ENCODE data around the gene PCDHGB4. TPM values are rescaled to one million over a fixed set of nuclear protein-coding genes. Genes with fewer than 3 reads are reported as not detected.
A peak's percentile ranks its signal among the peaks of the same experiment; 100 is the strongest.

Gene PCDHGB4
- total and polyA plus RNA-seq, 11 donors, result 2.0 to 11.9 (median 6.8) TPM

DNA sequence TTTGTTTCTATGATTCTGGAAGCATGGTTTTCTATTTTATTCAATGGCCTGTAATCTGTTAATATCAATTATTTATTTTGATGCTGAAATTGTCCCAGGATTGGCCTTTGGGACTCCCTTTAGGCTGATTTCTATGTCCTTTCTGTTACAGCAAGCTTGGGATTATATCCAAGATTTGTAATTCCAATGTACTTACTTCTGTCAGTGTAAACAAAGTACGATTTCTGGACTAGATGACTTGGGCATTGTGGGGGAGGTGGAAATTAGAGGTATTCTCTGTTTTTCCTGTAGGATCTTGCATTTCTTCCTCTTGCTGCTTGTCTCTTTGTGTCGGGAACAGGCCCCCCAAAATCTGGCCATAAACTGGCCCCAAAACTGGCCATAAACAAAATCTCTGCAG is 46.5 kb downstream of the PCDHGB4 start:
- DNase-seq, result no peak
- intact Hi-C loops (cut with DNase I), result loop anchor here in 4 of 10 donors (5.0 kb wide), 3 partner anchors 93 to 128 kb away; no protein-coding TSS in a partner anchor
- Histone ChIP-seq H3K27me3 (peaks cover 0 to 44% (median 0%) of the 10 kb centered on the region in 9 donors), H3K4me3 (no peak overlapping the region), H3K27ac (no peak overlapping the region), H3K4me1 (peaks cover 0 to 16% (median 0%) of the 10 kb centered on the region in 12 donors), H3K9me3 (peaks cover 0 to 98% (median 22%) of the 10 kb centered on the region in 12 donors), H3K36me3 (peaks cover 0 to 11% (median 0%) of the 10 kb centered on the region in 9 donors)
- TF ChIP-seq, protein P1, sequence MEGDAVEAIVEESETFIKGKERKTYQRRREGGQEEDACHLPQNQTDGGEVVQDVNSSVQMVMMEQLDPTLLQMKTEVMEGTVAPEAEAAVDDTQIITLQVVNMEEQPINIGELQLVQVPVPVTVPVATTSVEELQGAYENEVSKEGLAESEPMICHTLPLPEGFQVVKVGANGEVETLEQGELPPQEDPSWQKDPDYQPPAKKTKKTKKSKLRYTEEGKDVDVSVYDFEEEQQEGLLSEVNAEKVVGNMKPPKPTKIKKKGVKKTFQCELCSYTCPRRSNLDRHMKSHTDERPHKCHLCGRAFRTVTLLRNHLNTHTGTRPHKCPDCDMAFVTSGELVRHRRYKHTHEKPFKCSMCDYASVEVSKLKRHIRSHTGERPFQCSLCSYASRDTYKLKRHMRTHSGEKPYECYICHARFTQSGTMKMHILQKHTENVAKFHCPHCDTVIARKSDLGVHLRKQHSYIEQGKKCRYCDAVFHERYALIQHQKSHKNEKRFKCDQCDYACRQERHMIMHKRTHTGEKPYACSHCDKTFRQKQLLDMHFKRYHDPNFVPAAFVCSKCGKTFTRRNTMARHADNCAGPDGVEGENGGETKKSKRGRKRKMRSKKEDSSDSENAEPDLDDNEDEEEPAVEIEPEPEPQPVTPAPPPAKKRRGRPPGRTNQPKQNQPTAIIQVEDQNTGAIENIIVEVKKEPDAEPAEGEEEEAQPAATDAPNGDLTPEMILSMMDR (IDR thresholded peaks at IDR 0.05), result no peak
- TF ChIP-seq POLR2A (IDR thresholded peaks at IDR 0.05), result no peak
- ATAC-seq, result no peak
- WGBS, 4 donors, result 73 to 86% (median 82%) methylated on average over 2 of the region's 2 CpGs

DNA sequence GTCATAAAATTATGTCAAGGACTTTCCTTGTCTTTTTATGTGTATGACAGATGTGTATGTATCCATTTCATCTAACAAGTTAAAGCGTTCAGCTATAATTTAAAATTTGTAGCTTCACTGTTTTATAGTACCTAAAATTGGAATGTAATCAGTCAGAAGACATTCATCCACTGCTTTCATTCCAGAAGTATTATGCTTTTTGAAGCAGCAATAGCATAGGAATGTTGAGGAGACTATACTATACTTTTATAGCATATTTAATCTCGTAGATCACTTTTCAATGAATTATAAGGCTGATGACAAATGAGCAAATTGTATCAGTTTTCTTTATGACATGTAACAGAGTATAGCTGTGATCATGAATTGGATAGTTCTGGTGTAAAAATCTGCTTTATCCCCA is 49.7 kb downstream of the PCDHGB4 start:
- intact Hi-C loops (cut with DNase I), result no loop called here
- no peak overlapping the region for H3K4me3 ChIP-seq
- peaks cover 0 to 98% (median 25%) of the 10 kb centered on the region in 12 donors for H3K9me3 ChIP-seq
- WGBS, 4 donors, result 93 to 97% (median 96%) methylated on average over 2 of the region's 2 CpGs
- H3K36me3 ChIP-seq, result peaks cover 0 to 7% (median 0%) of the 10 kb centered on the region in 9 donors
- TF ChIP-seq POLR2A (IDR thresholded peaks at IDR 0.05), result no peak
- TF ChIP-seq, protein P1 (IDR thresholded peaks at IDR 0.05), result no peak
- H3K27me3 ChIP-seq, result peaks cover 0 to 16% (median 0%) of the 10 kb centered on the region in 9 donors
- peaks cover 0 to 8% (median 0%) of the 10 kb centered on the region in 12 donors for H3K4me1 ChIP-seq
- ATAC-seq, result no peak
- DNase-seq, result no peak
- H3K27ac ChIP-seq, result no peak overlapping the region

DNA sequence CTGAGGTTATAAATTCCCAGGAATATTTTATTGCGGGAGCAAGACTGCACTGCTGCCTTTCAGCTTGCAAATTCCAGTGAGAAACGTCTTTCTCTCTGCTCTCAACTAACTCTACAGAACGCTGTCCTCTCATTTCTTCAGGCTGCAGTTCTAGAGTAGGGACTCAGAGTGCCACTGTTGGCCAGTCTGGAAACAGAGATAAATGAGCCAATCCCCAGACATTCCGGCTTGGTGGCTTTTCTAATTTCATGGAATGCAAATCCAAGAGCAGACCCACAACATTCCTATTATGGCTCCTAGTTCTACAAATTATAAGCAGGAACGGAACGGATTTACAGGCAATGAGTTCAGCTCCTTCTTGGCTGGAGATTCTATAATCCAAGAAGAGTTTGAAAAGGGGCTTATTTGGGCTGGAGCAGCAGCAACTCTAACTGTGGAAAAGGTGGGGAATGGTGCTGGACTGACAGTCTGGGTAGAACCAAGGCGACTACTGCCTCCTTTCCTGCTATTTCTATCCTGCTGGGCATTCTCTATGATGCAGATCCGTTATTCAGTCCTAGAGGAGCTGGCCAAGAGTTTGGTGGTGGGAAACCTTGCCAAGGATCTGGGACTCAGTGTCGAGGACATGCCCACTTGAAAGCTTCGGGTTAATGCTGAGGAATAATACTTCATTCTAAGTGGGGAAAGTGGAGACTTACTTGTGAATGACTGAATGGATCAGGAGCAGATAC is 52.1 kb downstream of the PCDHGB4 start:
- no peaks in the 10 kb centered on the region for H3K27me3 ChIP-seq
- no peaks in the 10 kb centered on the region for H3K36me3 ChIP-seq
- peaks cover 0 to 12% (median 0%) of the 10 kb centered on the region in 12 donors for H3K4me1 ChIP-seq
- H3K9me3 ChIP-seq, result peaks cover 0 to 97% (median 19%) of the 10 kb centered on the region in 12 donors
- ATAC-seq, result peak in 2 of 4 donors; percentile 66 to 67
- whole genome bisulfite sequencing, 4 donors, result 65 to 71% (median 66%) methylated on average over 10 of the region's 10 CpGs
- intact Hi-C loops (cut with DNase I), result no loop called here
- no peak overlapping the region for H3K27ac ChIP-seq
- TF ChIP-seq, protein P1 (IDR thresholded peaks at IDR 0.05), result no peak
- TF ChIP-seq POLR2A (IDR thresholded peaks at IDR 0.05), result no peak
- peak in 1 of 5 donors; percentile 37 for DNase-seq
- no peak overlapping the region for H3K4me3 ChIP-seq

Other genes with a start within 250 kb of the PCDHGB4 start
Only the 30 nearest of the 37 such genes appear.
- 1 to 10 TPM in 4 of 9 donors, under 1 TPM in 5; 0.62 to 1.6 (median 0.99) TPM for gene PCDHB9, start 200.5 kb upstream of the PCDHGB4 start, total RNA-seq
- gene PCDHB9, start 200.5 kb upstream of the PCDHGB4 start, polyA plus RNA-seq, result under 1 TPM; 0.30 to 0.35 TPM
- 1 to 10 TPM in 4 of 9 donors, under 1 TPM in 5; 0.35 to 1.4 (median 0.91) TPM for gene PCDHB10, start 195.3 kb upstream of the PCDHGB4 start, total RNA-seq
- under 1 TPM; 0.28 to 0.34 TPM for gene PCDHB10, start 195.3 kb upstream of the PCDHGB4 start, polyA plus RNA-seq
- gene PCDHB11, start 188.1 kb upstream of the PCDHGB4 start, total RNA-seq, result 1 to 10 TPM in 7 of 9 donors, under 1 TPM in 2; 0.61 to 2.8 (median 1.4) TPM
- under 1 TPM; 0.23 to 0.28 TPM for gene PCDHB11, start 188.1 kb upstream of the PCDHGB4 start, polyA plus RNA-seq
- 1 to 10 TPM in 5 of 9 donors, under 1 TPM in 4; 0.37 to 2.4 (median 1.2) TPM for gene PCDHB12, start 179.0 kb upstream of the PCDHGB4 start, total RNA-seq
- under 1 TPM; 0.27 to 0.58 TPM for gene PCDHB12, start 179.0 kb upstream of the PCDHGB4 start, polyA plus RNA-seq
- gene PCDHB13, start 173.8 kb upstream of the PCDHGB4 start, total RNA-seq, result 1 to 10 TPM; 2.5 to 5.9 (median 3.6) TPM
- gene PCDHB13, start 173.8 kb upstream of the PCDHGB4 start, polyA plus RNA-seq, result 1 to 10 TPM in 1 of 2 donors, under 1 TPM in 1; 0.99 to 1.5 TPM
- gene PCDHB14, start 164.4 kb upstream of the PCDHGB4 start, total RNA-seq, result 1 to 10 TPM; 2.6 to 6.1 (median 4.3) TPM
- 1 to 10 TPM in 1 of 2 donors, under 1 TPM in 1; 0.91 to 1.7 TPM for gene PCDHB14, start 164.4 kb upstream of the PCDHGB4 start, polyA plus RNA-seq
- 1 to 10 TPM; 3.7 to 7.5 (median 4.5) TPM for gene PCDHB15, start 142.3 kb upstream of the PCDHGB4 start, total RNA-seq
- gene PCDHB15, start 142.3 kb upstream of the PCDHGB4 start, polyA plus RNA-seq, result 1 to 10 TPM; 1.6 to 2.8 TPM
- gene SLC25A2, start 83.6 kb upstream of the PCDHGB4 start, total RNA-seq, result not detected
- gene SLC25A2, start 83.6 kb upstream of the PCDHGB4 start, polyA plus RNA-seq, result not detected
- gene TAF7, start 66.9 kb upstream of the PCDHGB4 start, total RNA-seq, result 100 to 1,000 TPM in 4 of 9 donors, 10 to 100 TPM in 5; 73.9 to 107 (median 99.9) TPM
- gene TAF7, start 66.9 kb upstream of the PCDHGB4 start, polyA plus RNA-seq, result 100 to 1,000 TPM in 1 of 2 donors, 10 to 100 TPM in 1; 47.2 to 159 TPM
- gene PCDHGA1, start 57.2 kb upstream of the PCDHGB4 start, total RNA-seq, result 1 to 10 TPM; 2.1 to 4.9 (median 3.5) TPM
- 1 to 10 TPM; 1.3 to 1.4 TPM for gene PCDHGA1, start 57.2 kb upstream of the PCDHGB4 start, polyA plus RNA-seq
- gene PCDHGA2, start 48.9 kb upstream of the PCDHGB4 start, total RNA-seq, result 10 to 100 TPM in 6 of 9 donors, 1 to 10 TPM in 3; 5.8 to 15.1 (median 10.7) TPM
- gene PCDHGA2, start 48.9 kb upstream of the PCDHGB4 start, polyA plus RNA-seq, result 1 to 10 TPM; 2.7 to 3.6 TPM
- 10 to 100 TPM in 8 of 9 donors, 1 to 10 TPM in 1; 7.6 to 27.2 (median 14.7) TPM for gene PCDHGA3, start 43.9 kb upstream of the PCDHGB4 start, total RNA-seq
- gene PCDHGA3, start 43.9 kb upstream of the PCDHGB4 start, polyA plus RNA-seq, result 1 to 10 TPM; 3.5 to 5.9 TPM
- gene PCDHGB1, start 37.6 kb upstream of the PCDHGB4 start, total RNA-seq, result 10 to 100 TPM in 4 of 9 donors, 1 to 10 TPM in 5; 4.4 to 11.9 (median 8.6) TPM
- gene PCDHGB1, start 37.6 kb upstream of the PCDHGB4 start, polyA plus RNA-seq, result 1 to 10 TPM in 1 of 2 donors, under 1 TPM in 1; 0.85 to 5.9 TPM
- 10 to 100 TPM in 5 of 9 donors, 1 to 10 TPM in 4; 5.1 to 13.7 (median 11.0) TPM for gene PCDHGA4, start 32.7 kb upstream of the PCDHGB4 start, total RNA-seq
- gene PCDHGA4, start 32.7 kb upstream of the PCDHGB4 start, polyA plus RNA-seq, result 1 to 10 TPM; 2.5 to 5.1 TPM
- gene PCDHGB2, start 27.7 kb upstream of the PCDHGB4 start, total RNA-seq, result 10 to 100 TPM in 5 of 9 donors, 1 to 10 TPM in 4; 4.4 to 13.8 (median 10.4) TPM
- 1 to 10 TPM; 2.1 to 3.9 TPM for gene PCDHGB2, start 27.7 kb upstream of the PCDHGB4 start, polyA plus RNA-seq
- 1 to 10 TPM; 2.9 to 9.6 (median 7.2) TPM for gene PCDHGA5, start 23.5 kb upstream of the PCDHGB4 start, total RNA-seq
- gene PCDHGA5, start 23.5 kb upstream of the PCDHGB4 start, polyA plus RNA-seq, result 1 to 10 TPM; 1.5 to 4.4 TPM
- 10 to 100 TPM in 4 of 9 donors, 1 to 10 TPM in 5; 4.0 to 14.9 (median 9.8) TPM for gene PCDHGB3, start 17.5 kb upstream of the PCDHGB4 start, total RNA-seq
- gene PCDHGB3, start 17.5 kb upstream of the PCDHGB4 start, polyA plus RNA-seq, result 1 to 10 TPM; 1.7 to 5.4 TPM
- 10 to 100 TPM in 1 of 9 donors, 1 to 10 TPM in 8; 3.6 to 10.3 (median 7.7) TPM for gene PCDHGA6, start 13.8 kb upstream of the PCDHGB4 start, total RNA-seq
- 1 to 10 TPM; 2.2 to 6.7 TPM for gene PCDHGA6, start 13.8 kb upstream of the PCDHGB4 start, polyA plus RNA-seq
- gene PCDHGA7, start 5.0 kb upstream of the PCDHGB4 start, total RNA-seq, result 10 to 100 TPM in 2 of 9 donors, 1 to 10 TPM in 7; 4.4 to 14.1 (median 7.6) TPM
- 1 to 10 TPM; 1.4 to 5.1 TPM for gene PCDHGA7, start 5.0 kb upstream of the PCDHGB4 start, polyA plus RNA-seq
- gene PCDHGA8, start 4.9 kb downstream of the PCDHGB4 start, total RNA-seq, result 10 to 100 TPM in 3 of 9 donors, 1 to 10 TPM in 6; 4.7 to 14.6 (median 8.1) TPM
- 1 to 10 TPM in 1 of 2 donors, under 1 TPM in 1; 0.76 to 3.8 TPM for gene PCDHGA8, start 4.9 kb downstream of the PCDHGB4 start, polyA plus RNA-seq
- gene PCDHGB5, start 10.2 kb downstream of the PCDHGB4 start, total RNA-seq, result 10 to 100 TPM in 3 of 9 donors, 1 to 10 TPM in 6; 5.9 to 15.5 (median 9.9) TPM
- gene PCDHGB5, start 10.2 kb downstream of the PCDHGB4 start, polyA plus RNA-seq, result 1 to 10 TPM; 4.4 to 5.1 TPM
- 1 to 10 TPM; 2.3 to 9.6 (median 5.3) TPM for gene PCDHGA9, start 15.1 kb downstream of the PCDHGB4 start, total RNA-seq
- gene PCDHGA9, start 15.1 kb downstream of the PCDHGB4 start, polyA plus RNA-seq, result 1 to 10 TPM; 1.3 to 5.5 TPM
- gene PCDHGB6, start 20.3 kb downstream of the PCDHGB4 start, total RNA-seq, result 10 to 100 TPM in 1 of 9 donors, 1 to 10 TPM in 8; 4.1 to 10.4 (median 6.5) TPM
- gene PCDHGB6, start 20.3 kb downstream of the PCDHGB4 start, polyA plus RNA-seq, result 1 to 10 TPM; 2.3 to 4.5 TPM
- gene PCDHGA10, start 25.3 kb downstream of the PCDHGB4 start, total RNA-seq, result 10 to 100 TPM in 1 of 9 donors, 1 to 10 TPM in 8; 3.3 to 11.3 (median 6.1) TPM
- 1 to 10 TPM; 1.1 to 3.1 TPM for gene PCDHGA10, start 25.3 kb downstream of the PCDHGB4 start, polyA plus RNA-seq
- 10 to 100 TPM in 5 of 9 donors, 1 to 10 TPM in 4; 5.1 to 15.0 (median 11.1) TPM for gene PCDHGB7, start 30.0 kb downstream of the PCDHGB4 start, total RNA-seq
- gene PCDHGB7, start 30.0 kb downstream of the PCDHGB4 start, polyA plus RNA-seq, result 1 to 10 TPM; 3.3 to 4.8 TPM
- 1 to 10 TPM; 2.8 to 9.0 (median 5.3) TPM for gene PCDHGA11, start 33.4 kb downstream of the PCDHGB4 start, total RNA-seq
- 1 to 10 TPM; 1.8 to 5.0 TPM for gene PCDHGA11, start 33.4 kb downstream of the PCDHGB4 start, polyA plus RNA-seq
- 10 to 100 TPM in 1 of 9 donors, 1 to 10 TPM in 8; 3.2 to 15.5 (median 7.3) TPM for gene PCDHGA12, start 42.8 kb downstream of the PCDHGB4 start, total RNA-seq
- 1 to 10 TPM; 3.2 to 5.0 TPM for gene PCDHGA12, start 42.8 kb downstream of the PCDHGB4 start, polyA plus RNA-seq
- 10 to 100 TPM; 12.3 to 32.5 (median 18.4) TPM for gene PCDHGC3, start 88.3 kb downstream of the PCDHGB4 start, total RNA-seq
- gene PCDHGC3, start 88.3 kb downstream of the PCDHGB4 start, polyA plus RNA-seq, result 10 to 100 TPM; 23.3 to 34.8 TPM
- gene PCDHGC4, start 97.3 kb downstream of the PCDHGB4 start, total RNA-seq, result 10 to 100 TPM in 1 of 9 donors, 1 to 10 TPM in 8; 1.7 to 10.4 (median 2.9) TPM
- 1 to 10 TPM in 1 of 2 donors, under 1 TPM in 1; 0.39 to 4.2 TPM for gene PCDHGC4, start 97.3 kb downstream of the PCDHGB4 start, polyA plus RNA-seq
- 1 to 10 TPM; 1.5 to 5.4 (median 3.0) TPM for gene PCDHGC5, start 101.4 kb downstream of the PCDHGB4 start, total RNA-seq
- gene PCDHGC5, start 101.4 kb downstream of the PCDHGB4 start, polyA plus RNA-seq, result 1 to 10 TPM in 1 of 2 donors, under 1 TPM in 1; 0.72 to 5.4 TPM

Data from heart left ventricle (tissue), 16 donors.